ENCODE data around the gene LDB2.

The LDB2 gene

DNA sequence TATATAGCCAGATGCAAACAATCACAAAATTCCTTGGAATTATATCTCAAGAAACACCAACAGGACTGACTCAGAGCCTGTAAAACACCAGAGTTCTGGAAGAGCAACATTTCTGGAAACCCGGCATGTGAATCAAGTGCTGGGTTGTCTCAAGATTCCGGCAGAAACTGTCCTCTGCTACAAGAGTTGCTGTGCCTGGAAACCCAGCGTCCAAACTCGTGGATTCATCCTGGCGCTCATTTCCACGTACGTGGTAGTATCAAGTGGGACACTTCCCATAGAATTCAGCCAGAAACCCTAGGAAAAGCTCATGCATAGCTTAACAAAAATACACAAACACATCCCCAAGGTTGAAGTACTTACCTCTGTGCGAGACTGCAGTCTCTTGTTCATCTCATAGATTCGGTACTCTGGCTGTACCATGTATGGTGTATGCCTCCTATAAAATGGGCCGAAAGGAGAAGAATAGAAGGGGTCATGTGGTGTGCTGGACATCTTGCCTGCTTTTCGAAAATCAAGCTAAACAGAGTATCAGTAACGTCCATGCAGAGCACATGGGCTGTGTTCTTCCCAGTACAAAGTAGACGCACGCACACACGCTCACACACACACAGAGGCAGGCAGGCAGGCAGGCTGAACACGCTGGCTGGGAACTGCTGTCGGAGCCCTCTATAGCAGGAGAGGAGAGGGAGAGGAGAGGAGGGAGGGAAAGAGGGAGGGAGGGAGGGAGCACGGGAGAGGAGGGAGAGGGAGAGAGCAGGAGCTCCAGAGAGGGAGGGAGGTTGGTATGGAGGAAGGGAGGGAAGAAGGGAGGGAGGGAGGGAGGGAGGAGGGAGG lies at the start of gene LDB2:
Gene LDB2, minus strand, starts transcription at position 655 of the 837 bp plus-strand sequence.
- Histone ChIP-seq H3K4me3 (ENCODE audit: low read length, poor library complexity, severe bottlenecking) (no peak within 1 kb of the TSS), H3K4me2 (ENCODE audit: low read depth, low read length, poor library complexity, severe bottlenecking) (no peak within 1 kb of the TSS), H3K79me2 (ENCODE audit: insufficient read depth, low read length) (no peaks in the 10 kb centered on the region), H3K9ac (ENCODE audit: low read depth, low read length, poor library complexity, severe bottlenecking) (no peak within 1 kb of the TSS), H2AFZ (ENCODE audit: low read length) (no peak within 1 kb of the TSS), H3K36me3 (ENCODE audit: insufficient read depth, low read length) (no peaks in the 10 kb centered on the region), H3K9me2 (replicated peaks; ENCODE audit: low read depth, low read length) (no peaks in the 10 kb centered on the region), H4K20me1 (ENCODE audit: insufficient read depth, low read length, poor library complexity, severe bottlenecking) (no peaks in the 10 kb centered on the region), H3K4me1 (ENCODE audit: insufficient read depth, low read length, poor library complexity, severe bottlenecking) (peaks cover 3% of the 10 kb centered on the region), H3F3A (ENCODE audit: low read depth) (no peaks in the 10 kb centered on the region), H3K9me3 (ENCODE audit: insufficient read depth, low read depth, low read length) (no peaks in the 10 kb centered on the region), H3K27me3 (ENCODE audit: insufficient read depth, low read length, poor library complexity, severe bottlenecking) (no peaks in the 10 kb centered on the region)
- TF ChIP-seq, protein P1, sequence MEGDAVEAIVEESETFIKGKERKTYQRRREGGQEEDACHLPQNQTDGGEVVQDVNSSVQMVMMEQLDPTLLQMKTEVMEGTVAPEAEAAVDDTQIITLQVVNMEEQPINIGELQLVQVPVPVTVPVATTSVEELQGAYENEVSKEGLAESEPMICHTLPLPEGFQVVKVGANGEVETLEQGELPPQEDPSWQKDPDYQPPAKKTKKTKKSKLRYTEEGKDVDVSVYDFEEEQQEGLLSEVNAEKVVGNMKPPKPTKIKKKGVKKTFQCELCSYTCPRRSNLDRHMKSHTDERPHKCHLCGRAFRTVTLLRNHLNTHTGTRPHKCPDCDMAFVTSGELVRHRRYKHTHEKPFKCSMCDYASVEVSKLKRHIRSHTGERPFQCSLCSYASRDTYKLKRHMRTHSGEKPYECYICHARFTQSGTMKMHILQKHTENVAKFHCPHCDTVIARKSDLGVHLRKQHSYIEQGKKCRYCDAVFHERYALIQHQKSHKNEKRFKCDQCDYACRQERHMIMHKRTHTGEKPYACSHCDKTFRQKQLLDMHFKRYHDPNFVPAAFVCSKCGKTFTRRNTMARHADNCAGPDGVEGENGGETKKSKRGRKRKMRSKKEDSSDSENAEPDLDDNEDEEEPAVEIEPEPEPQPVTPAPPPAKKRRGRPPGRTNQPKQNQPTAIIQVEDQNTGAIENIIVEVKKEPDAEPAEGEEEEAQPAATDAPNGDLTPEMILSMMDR (conservative IDR thresholded peaks at IDR 0.05; ENCODE audit: low read length), result no peak
- TF ChIP-seq EZH2phosphoT487 (IDR thresholded peaks at IDR 0.05; ENCODE audit: borderline replicate concordance), result no peak

DNA sequence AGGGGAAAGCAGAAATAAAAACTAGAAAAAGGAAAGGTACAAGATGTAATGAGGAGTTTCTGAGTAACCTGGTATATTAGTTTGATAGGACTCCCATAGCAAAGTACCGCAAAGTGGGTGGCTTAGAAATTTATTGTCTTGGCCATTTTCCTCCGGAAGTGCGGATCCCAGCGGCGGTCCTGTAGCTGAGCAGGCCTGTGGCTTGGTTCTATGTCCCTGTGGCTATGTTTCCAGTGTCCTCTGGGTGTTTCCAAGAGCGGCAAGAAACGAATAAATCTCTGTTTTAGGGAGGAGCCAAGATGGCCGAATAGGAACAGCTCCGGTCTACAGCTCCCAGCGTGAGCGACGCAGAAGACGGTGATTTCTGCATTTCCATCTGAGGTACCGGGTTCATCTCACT lies 44.0 kb upstream of the LDB2 start:
- no peak overlapping the region for H2AFZ ChIP-seq (ENCODE audit: low read length)
- H3K4me2 ChIP-seq (ENCODE audit: low read depth, low read length, poor library complexity, severe bottlenecking), result no peak overlapping the region
- no peak overlapping the region for H3K9ac ChIP-seq (ENCODE audit: low read depth, low read length, poor library complexity, severe bottlenecking)
- no peaks in the 10 kb centered on the region for H3F3A ChIP-seq (ENCODE audit: low read depth)
- H3K9me2 ChIP-seq (replicated peaks; ENCODE audit: low read depth, low read length), result no peaks in the 10 kb centered on the region
- H3K4me3 ChIP-seq (ENCODE audit: low read length, poor library complexity, severe bottlenecking), result no peak overlapping the region
- H3K4me1 ChIP-seq (ENCODE audit: insufficient read depth, low read length, poor library complexity, severe bottlenecking), result no peaks in the 10 kb centered on the region
- H3K9me3 ChIP-seq (ENCODE audit: insufficient read depth, low read depth, low read length), result no peaks in the 10 kb centered on the region
- no peaks in the 10 kb centered on the region for H3K36me3 ChIP-seq (ENCODE audit: insufficient read depth, low read length)
- no peaks in the 10 kb centered on the region for H4K20me1 ChIP-seq (ENCODE audit: insufficient read depth, low read length, poor library complexity, severe bottlenecking)
- no peaks in the 10 kb centered on the region for H3K27me3 ChIP-seq (ENCODE audit: insufficient read depth, low read length, poor library complexity, severe bottlenecking)
- no peaks in the 10 kb centered on the region for H3K79me2 ChIP-seq (ENCODE audit: insufficient read depth, low read length)
- no peak for TF ChIP-seq EZH2phosphoT487 (IDR thresholded peaks at IDR 0.05; ENCODE audit: borderline replicate concordance)
- TF ChIP-seq, protein P1 (conservative IDR thresholded peaks at IDR 0.05; ENCODE audit: low read length), result no peak

DNA sequence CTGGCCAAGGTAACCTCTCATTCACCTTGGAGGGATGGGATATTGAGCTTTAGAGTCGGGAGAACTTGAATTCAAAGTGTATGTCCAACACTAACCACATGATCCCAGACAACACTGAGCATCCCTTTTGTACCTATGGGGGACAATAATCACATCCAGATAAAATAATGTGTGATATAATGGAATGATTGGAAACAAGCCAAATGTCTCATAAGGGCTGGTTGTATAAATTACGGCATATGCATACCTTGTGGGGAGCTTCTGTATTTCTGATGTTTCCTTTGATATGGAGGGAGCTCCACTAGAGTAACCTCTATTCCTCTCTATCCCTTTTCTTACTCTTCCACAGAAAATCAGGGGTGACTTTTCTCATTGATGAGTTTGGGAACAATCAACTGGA lies 40.7 kb upstream of the LDB2 start:
- H3K4me2 ChIP-seq (ENCODE audit: low read depth, low read length, poor library complexity, severe bottlenecking), result no peak overlapping the region
- H3K9me2 ChIP-seq (replicated peaks; ENCODE audit: low read depth, low read length), result no peaks in the 10 kb centered on the region
- H3F3A ChIP-seq (ENCODE audit: low read depth), result no peaks in the 10 kb centered on the region
- H3K9ac ChIP-seq (ENCODE audit: low read depth, low read length, poor library complexity, severe bottlenecking), result no peak overlapping the region
- no peak for TF ChIP-seq EZH2phosphoT487 (IDR thresholded peaks at IDR 0.05; ENCODE audit: borderline replicate concordance)
- TF ChIP-seq, protein P1 (conservative IDR thresholded peaks at IDR 0.05; ENCODE audit: low read length), result no peak
- no peaks in the 10 kb centered on the region for H3K79me2 ChIP-seq (ENCODE audit: insufficient read depth, low read length)
- H3K27me3 ChIP-seq (ENCODE audit: insufficient read depth, low read length, poor library complexity, severe bottlenecking), result no peaks in the 10 kb centered on the region
- H3K9me3 ChIP-seq (ENCODE audit: insufficient read depth, low read depth, low read length), result no peaks in the 10 kb centered on the region
- no peaks in the 10 kb centered on the region for H4K20me1 ChIP-seq (ENCODE audit: insufficient read depth, low read length, poor library complexity, severe bottlenecking)
- H3K36me3 ChIP-seq (ENCODE audit: insufficient read depth, low read length), result no peaks in the 10 kb centered on the region
- no peaks in the 10 kb centered on the region for H3K4me1 ChIP-seq (ENCODE audit: insufficient read depth, low read length, poor library complexity, severe bottlenecking)
- H2AFZ ChIP-seq (ENCODE audit: low read length), result no peak overlapping the region
- H3K4me3 ChIP-seq (ENCODE audit: low read length, poor library complexity, severe bottlenecking), result no peak overlapping the region

Data from Loucy (cell line).